ENCODE data around the gene CCT8L2.
"Not testable (repeated sequence)": the region's sequence is repeated elsewhere in the genome, so short reads cannot be mapped to it uniquely, and the experiment has no call there.

- not testable (repeated sequence) for TF ChIP-seq POLR2A (IDR thresholded peaks at IDR 0.05; ENCODE audit: low read depth, low read length); PAX5 (IDR thresholded peaks at IDR 0.05; ENCODE audit: insufficient read depth, low read length, severe bottlenecking); POLR2AphosphoS5 (IDR thresholded peaks at IDR 0.05; ENCODE audit: low read depth, low read length)
These were observed 11.7 kb downstream of the CCT8L2 start for GRCh38 chr22:16580872-16581271.

Data from GM12891 (cell line).